Activated CD8-positive, alpha-beta memory T cell treated with anti-CD3 and anti-CD28 coated beads, Interleukin-2, amount 10 ng/mL, durations not matched to agents 7 days and 5 days (primary cell): Measurements from ENCODE around the gene CFAP61. TPM values are rescaled to one million over a fixed set of nuclear protein-coding genes. Genes with fewer than 3 reads are reported as not detected.

Source experiments
- ATAC-seq: fragments of 150-1000 bp; cut with Tn5 transposase; one replicate; pipeline ENCODE4 v1.10.0; 2021; ENCODE audit warnings: moderate library complexity
- CTCF ChIA-PET: fragments of 350-600 bp; sonication (Branson Sonifier 250); formaldehyde crosslinking; loops from one replicate; lab custom pipeline; 2021; ENCODE audit warnings: antibody characterized with exemption; lab: Charles Lee
- DNase-seq: peaks from one replicate; pipeline ENCODE4 v3.0.0-alpha.2; 2020
- H3K27ac Mint-ChIP-seq: one replicate; pipeline ENCODE4 v1.8.0; 2021; ENCODE audit warnings: mild to moderate bottlenecking, mixed read lengths
- H3K27me3 Mint-ChIP-seq: one replicate; pipeline ENCODE4 v1.8.0; 2021; ENCODE audit warnings: mixed read lengths
- H3K36me3 Mint-ChIP-seq: one replicate; pipeline ENCODE4 v1.8.0; 2021; ENCODE audit warnings: mild to moderate bottlenecking, mixed read lengths
- H3K4me1 Mint-ChIP-seq: one replicate; pipeline ENCODE4 v1.8.0; 2021; ENCODE audit warnings: mixed read lengths
- H3K4me3 Mint-ChIP-seq: one replicate; pipeline ENCODE4 v1.8.0; 2021; ENCODE audit warnings: mild to moderate bottlenecking, moderate library complexity, mixed read lengths
- H3K9me3 Mint-ChIP-seq: one replicate; pipeline ENCODE4 v1.8.0; 2022; ENCODE audit warnings: low read depth, mixed read lengths
- total RNA-seq, 2 experiments: library from RNA; stranded (reverse); gene quantifications; one replicate each; pipeline ENCODE4 v1.2.3, GENCODE V29; 2021

Gene CFAP61
- total RNA-seq, 2 experiments from 2014 or later, result not detected

- ATAC-seq (no peak), DNase-seq (no peak)
- no peaks in the 10 kb centered on the region for H3K27me3 Mint-ChIP-seq
- CTCF ChIA-PET, result no interaction called here
- no peaks in the 10 kb centered on the region for H3K36me3 Mint-ChIP-seq
- H3K4me1 Mint-ChIP-seq, result no peaks in the 10 kb centered on the region
- no peaks in the 10 kb centered on the region for H3K9me3 Mint-ChIP-seq
- no peak overlapping the region for H3K4me3 Mint-ChIP-seq
- H3K27ac Mint-ChIP-seq, result no peak overlapping the region
Observed at GRCh38 chr20:20317195-20317594, 264.9 kb downstream of the CFAP61 start.

DNA sequence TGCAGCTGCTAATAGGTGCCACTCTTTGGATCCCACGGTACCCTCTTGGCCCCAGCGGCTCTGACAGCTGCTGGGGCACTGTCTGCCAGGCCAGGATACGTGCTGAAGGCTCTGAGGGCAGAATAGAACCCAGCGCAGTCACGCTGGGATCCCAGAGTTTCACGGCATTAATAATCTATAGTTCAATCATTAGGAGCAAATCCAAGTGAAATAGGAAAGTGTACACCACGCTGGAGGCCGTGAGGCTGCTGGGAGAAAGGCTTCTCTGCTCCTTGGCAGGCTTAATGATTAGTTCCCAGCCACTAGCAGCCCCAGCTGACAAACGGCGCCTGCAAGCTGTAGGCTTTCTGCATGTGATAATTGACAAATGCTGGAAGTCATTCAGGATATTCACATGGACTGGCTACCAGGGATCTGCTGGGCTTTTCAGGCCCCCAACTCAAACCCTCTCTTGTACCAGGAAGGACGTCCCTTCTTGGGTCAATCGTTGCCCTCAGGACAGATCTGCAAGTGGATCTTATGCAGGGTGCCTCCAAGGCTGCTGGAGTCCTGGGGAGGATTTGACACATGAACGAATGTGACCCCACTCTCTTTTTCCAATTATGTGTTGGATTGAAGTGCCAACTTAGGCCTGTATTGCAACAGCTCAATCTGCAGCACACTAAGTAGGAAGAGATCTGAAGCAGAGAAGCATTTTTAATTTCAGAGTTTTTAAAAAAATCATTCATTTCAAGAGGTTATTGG, 265.5 kb downstream of the CFAP61 start:
- DNase-seq (no peak), ATAC-seq (no peak)
- Mint-ChIP-seq H3K27ac (no peak overlapping the region), H3K4me1 (no peaks in the 10 kb centered on the region), H3K36me3 (no peaks in the 10 kb centered on the region), H3K9me3 (no peaks in the 10 kb centered on the region), H3K4me3 (no peak overlapping the region), H3K27me3 (no peaks in the 10 kb centered on the region)
- CTCF ChIA-PET, result no interaction called here

- H3K4me1 Mint-ChIP-seq, result no peaks in the 10 kb centered on the region
- no peaks in the 10 kb centered on the region for H3K9me3 Mint-ChIP-seq
- no peak for DNase-seq
- no peaks in the 10 kb centered on the region for H3K27me3 Mint-ChIP-seq
- CTCF ChIA-PET, result no interaction called here
- H3K4me3 Mint-ChIP-seq, result no peak overlapping the region
- no peak for ATAC-seq
- H3K27ac Mint-ChIP-seq, result no peak overlapping the region
- no peaks in the 10 kb centered on the region for H3K36me3 Mint-ChIP-seq
Observed at GRCh38 chr20:20318365-20319161, 266.2 kb downstream of the CFAP61 start.

GRCh38 chr20:20321134-20321533, 268.8 kb downstream of the CFAP61 start:
- no peak for ATAC-seq
- H3K27ac Mint-ChIP-seq, result no peak overlapping the region
- no peaks in the 10 kb centered on the region for H3K36me3 Mint-ChIP-seq

GRCh38 chr20:20321917-20322316, 269.6 kb downstream of the CFAP61 start:
- Mint-ChIP-seq H3K9me3 (no peaks in the 10 kb centered on the region), H3K4me3 (no peak overlapping the region), H3K27ac (no peak overlapping the region), H3K36me3 (no peaks in the 10 kb centered on the region), H3K4me1 (no peaks in the 10 kb centered on the region), H3K27me3 (peaks cover 5% of the 10 kb centered on the region)
- DNase-seq (no peak), ATAC-seq (no peak)
- CTCF ChIA-PET, result no interaction called here

More at GRCh38 chr20:20321134-20321533, 268.8 kb downstream of the CFAP61 start:
- H3K9me3 Mint-ChIP-seq, result no peaks in the 10 kb centered on the region
- no peak overlapping the region for H3K4me3 Mint-ChIP-seq
- peaks cover 3% of the 10 kb centered on the region for H3K27me3 Mint-ChIP-seq
- DNase-seq, result no peak
- CTCF ChIA-PET, result no interaction called here
- no peaks in the 10 kb centered on the region for H3K4me1 Mint-ChIP-seq

GRCh38 chr20:20322912-20323311, 270.6 kb downstream of the CFAP61 start:
- Mint-ChIP-seq H3K27me3 (peaks cover 5% of the 10 kb centered on the region), H3K36me3 (no peaks in the 10 kb centered on the region), H3K27ac (no peak overlapping the region), H3K4me1 (no peaks in the 10 kb centered on the region), H3K4me3 (no peak overlapping the region), H3K9me3 (no peaks in the 10 kb centered on the region)
- ATAC-seq (no peak), DNase-seq (no peak)
- CTCF ChIA-PET, result no interaction called here

DNA sequence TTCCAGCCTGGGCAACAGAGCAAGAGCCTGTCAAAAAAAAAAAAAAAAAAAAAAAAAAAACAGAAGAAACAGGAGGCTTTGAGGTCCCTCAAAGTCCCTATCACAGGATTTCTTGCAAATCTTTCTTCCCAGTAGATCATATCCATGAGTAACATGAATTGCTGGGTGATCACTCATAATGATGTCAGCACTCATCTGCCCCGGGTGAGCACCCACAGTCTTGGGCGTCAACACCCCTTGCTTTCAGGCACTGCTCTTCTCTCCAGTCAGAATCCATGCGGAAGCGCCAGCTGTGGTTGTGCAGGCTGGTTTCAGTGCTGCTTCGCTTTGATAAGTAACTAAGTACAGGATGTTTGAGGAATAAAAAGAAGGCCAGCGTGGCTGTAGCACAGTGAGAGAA, 275.4 kb downstream of the CFAP61 start:
- CTCF ChIA-PET, result no interaction called here
- Mint-ChIP-seq H3K4me3 (no peak overlapping the region), H3K36me3 (no peaks in the 10 kb centered on the region), H3K4me1 (no peaks in the 10 kb centered on the region), H3K27ac (no peak overlapping the region), H3K27me3 (peaks cover 11% of the 10 kb centered on the region), H3K9me3 (no peaks in the 10 kb centered on the region)
- no peak for DNase-seq
- no peak for ATAC-seq

DNA sequence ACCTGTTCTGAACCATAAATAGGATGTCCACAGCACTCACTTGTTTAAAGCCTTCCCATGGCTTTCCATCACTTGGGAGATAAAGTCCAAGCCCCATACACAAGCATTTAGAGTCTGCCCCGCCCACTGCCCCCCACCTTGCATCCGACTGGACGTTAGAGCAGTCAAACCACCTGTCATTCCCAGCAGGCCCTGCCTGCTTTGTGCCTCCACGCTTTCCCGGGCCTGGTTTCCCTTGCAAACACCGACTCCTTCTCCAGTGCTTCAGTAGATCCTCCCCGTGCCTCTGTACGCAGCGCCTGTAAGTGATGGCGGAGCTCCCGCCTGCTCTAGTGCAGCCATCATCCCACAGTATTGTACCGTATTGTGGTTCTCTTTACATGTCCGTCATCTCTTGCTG, 277.2 kb downstream of the CFAP61 start:
- DNase-seq (no peak), ATAC-seq (no peak)
- no peaks in the 10 kb centered on the region for H3K4me1 Mint-ChIP-seq
- H3K9me3 Mint-ChIP-seq, result no peaks in the 10 kb centered on the region
- H3K27ac Mint-ChIP-seq, result no peak overlapping the region
- H3K36me3 Mint-ChIP-seq, result no peaks in the 10 kb centered on the region
- CTCF ChIA-PET, result no interaction called here
- H3K4me3 Mint-ChIP-seq, result no peak overlapping the region
- H3K27me3 Mint-ChIP-seq, result peaks cover 17% of the 10 kb centered on the region

DNA sequence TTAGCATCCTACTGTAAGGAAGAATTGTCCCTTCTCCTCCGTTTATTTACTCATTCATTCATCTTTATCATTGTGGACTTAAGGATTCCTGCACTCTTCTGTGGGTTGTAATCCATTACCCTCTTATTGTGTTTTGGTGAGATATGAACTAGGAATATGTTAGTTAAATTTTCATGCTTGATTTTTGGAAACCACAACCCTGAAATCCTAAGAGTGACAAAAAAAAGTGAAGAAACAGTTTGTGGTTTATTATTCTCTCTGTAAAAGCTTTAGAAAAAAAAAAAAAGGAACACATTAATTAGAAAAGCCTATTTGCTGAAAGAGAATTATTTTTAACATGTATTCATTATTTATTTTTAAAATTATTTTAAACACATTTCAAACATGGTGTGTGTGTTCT, 278.8 kb downstream of the CFAP61 start:
- no peak for ATAC-seq
- Mint-ChIP-seq H3K4me1 (no peaks in the 10 kb centered on the region), H3K27me3 (peaks cover 16% of the 10 kb centered on the region), H3K9me3 (no peaks in the 10 kb centered on the region), H3K4me3 (no peak overlapping the region), H3K36me3 (no peaks in the 10 kb centered on the region), H3K27ac (no peak overlapping the region)
- no peak for DNase-seq
- CTCF ChIA-PET, result interaction anchor here (0.9 kb wide), 1 partner anchor 190 kb away, joined by 3 read pairs; no protein-coding TSS in a partner anchor

GRCh38 chr20:20331817-20332216, 279.5 kb downstream of the CFAP61 start:
- H3K36me3 Mint-ChIP-seq, result no peaks in the 10 kb centered on the region
- peaks cover 14% of the 10 kb centered on the region for H3K27me3 Mint-ChIP-seq
- DNase-seq (no peak), ATAC-seq (no peak)
- H3K4me3 Mint-ChIP-seq, result no peak overlapping the region
- no peak overlapping the region for H3K27ac Mint-ChIP-seq
- H3K4me1 Mint-ChIP-seq, result no peaks in the 10 kb centered on the region
- CTCF ChIA-PET, result interaction anchor here (0.9 kb wide), 1 partner anchor 189 kb away, joined by 3 read pairs; no protein-coding TSS in a partner anchor
- H3K9me3 Mint-ChIP-seq, result no peaks in the 10 kb centered on the region

DNA sequence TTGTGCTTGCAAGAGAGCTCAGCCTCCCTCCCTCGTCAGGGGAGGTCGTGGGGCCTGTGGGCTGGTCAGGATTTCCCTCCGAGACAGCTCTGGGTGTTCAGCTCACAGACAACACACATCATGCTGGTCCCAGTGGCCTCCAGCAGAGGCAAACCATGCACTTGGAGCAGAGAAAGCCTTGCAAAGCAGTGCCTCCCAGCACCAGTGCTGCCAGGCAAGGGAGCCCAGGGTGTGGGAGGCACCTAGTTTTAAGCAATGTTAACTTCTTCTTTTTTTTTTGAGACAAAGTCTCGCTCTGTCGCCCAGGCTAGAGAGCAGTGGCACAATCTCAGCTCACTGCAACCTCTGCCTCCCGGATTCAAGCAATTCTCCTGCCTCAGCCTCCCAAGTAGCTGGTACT, 281.5 kb downstream of the CFAP61 start:
- Mint-ChIP-seq H3K4me1 (no peaks in the 10 kb centered on the region), H3K27me3 (peaks cover 14% of the 10 kb centered on the region), H3K4me3 (no peak overlapping the region), H3K36me3 (no peaks in the 10 kb centered on the region), H3K27ac (no peak overlapping the region), H3K9me3 (no peaks in the 10 kb centered on the region)
- DNase-seq, result no peak
- CTCF ChIA-PET, result no interaction called here
- no peak for ATAC-seq

DNA sequence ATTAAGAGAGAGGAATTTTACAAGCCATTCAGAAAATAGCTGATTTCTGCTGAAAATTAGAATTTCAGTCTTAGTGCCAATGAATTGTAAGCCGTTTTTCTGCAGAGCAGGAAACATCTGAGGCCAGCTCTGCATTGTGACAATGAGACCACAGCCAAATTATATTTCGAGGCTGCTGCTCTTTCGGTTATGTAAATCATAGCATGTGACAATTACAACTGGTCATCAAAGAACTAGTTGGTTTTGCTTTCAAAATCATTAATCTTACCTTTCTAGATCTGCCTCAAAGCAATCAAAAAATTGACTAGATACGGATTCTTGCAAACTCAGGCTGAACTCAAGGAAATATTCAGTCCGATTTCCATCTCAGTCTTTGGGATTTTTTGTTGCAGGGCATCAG, 282.2 kb downstream of the CFAP61 start:
- Mint-ChIP-seq H3K4me3 (no peak overlapping the region), H3K9me3 (no peaks in the 10 kb centered on the region), H3K4me1 (no peaks in the 10 kb centered on the region), H3K36me3 (no peaks in the 10 kb centered on the region), H3K27me3 (peaks cover 14% of the 10 kb centered on the region), H3K27ac (no peak overlapping the region)
- CTCF ChIA-PET, result no interaction called here
- ATAC-seq (no peak), DNase-seq (no peak)

DNA sequence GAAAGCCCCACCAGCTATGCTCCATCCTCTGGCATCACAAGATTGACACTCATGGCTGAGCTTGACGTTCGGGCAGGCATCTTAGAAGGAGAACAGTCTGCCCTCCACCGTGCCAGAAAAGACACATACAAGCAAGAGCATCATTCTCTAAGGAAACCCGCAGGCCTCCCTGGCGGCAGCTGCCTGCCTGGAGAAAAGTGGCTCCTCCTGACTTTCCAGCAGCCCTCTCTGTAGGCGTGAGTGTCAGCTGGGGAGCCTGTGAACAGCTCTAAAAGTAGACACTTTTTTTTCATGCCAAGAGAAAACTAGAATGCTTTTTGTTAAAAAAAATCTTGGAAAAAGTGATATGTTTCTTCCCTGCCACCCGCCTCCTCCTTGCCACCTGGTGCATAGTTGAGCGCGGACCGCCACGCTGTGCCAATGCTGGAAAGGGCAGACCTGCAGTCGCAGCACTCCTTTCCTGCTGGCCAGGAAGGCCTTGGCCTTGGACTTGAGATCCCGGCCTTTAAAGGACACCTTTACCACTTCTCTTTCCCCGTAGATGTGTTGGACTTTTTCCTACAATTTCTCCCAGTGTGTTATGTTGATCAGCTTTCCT, 285.9 kb downstream of the CFAP61 start:
- Mint-ChIP-seq H3K4me3 (no peak overlapping the region), H3K27ac (no peak overlapping the region), H3K4me1 (no peaks in the 10 kb centered on the region), H3K9me3 (no peaks in the 10 kb centered on the region), H3K27me3 (peaks cover 6% of the 10 kb centered on the region), H3K36me3 (no peaks in the 10 kb centered on the region)
- no peak for ATAC-seq
- CTCF ChIA-PET, result no interaction called here
- DNase-seq, result no peak

GRCh38 chr20:20340443-20340842, 288.1 kb downstream of the CFAP61 start:
- no peak overlapping the region for H3K27ac Mint-ChIP-seq
- H3K9me3 Mint-ChIP-seq, result no peaks in the 10 kb centered on the region
- H3K4me3 Mint-ChIP-seq, result no peak overlapping the region
- H3K4me1 Mint-ChIP-seq, result no peaks in the 10 kb centered on the region
- CTCF ChIA-PET, result no interaction called here
- peaks cover 5% of the 10 kb centered on the region for H3K27me3 Mint-ChIP-seq
- DNase-seq (no peak), ATAC-seq (no peak)
- no peaks in the 10 kb centered on the region for H3K36me3 Mint-ChIP-seq
